GM18499 (cell line): Measurements from ENCODE around the gene REXO4.
A peak's percentile ranks its signal among the peaks of the same experiment; 100 is the strongest.
"Not testable (repeated sequence)": the region's sequence is repeated elsewhere in the genome, so short reads cannot be mapped to it uniquely, and the experiment has no call there.

Experiments
- ATAC-seq: cut with Tn5 transposase; IDR thresholded peaks from one replicate; pipeline ENCODE4 v1.9.1; 2021; ENCODE audit warnings: moderate number of reproducible peaks; ENCODE audit not compliant: insufficient read depth, unreplicated experiment

The REXO4 gene

DNA sequence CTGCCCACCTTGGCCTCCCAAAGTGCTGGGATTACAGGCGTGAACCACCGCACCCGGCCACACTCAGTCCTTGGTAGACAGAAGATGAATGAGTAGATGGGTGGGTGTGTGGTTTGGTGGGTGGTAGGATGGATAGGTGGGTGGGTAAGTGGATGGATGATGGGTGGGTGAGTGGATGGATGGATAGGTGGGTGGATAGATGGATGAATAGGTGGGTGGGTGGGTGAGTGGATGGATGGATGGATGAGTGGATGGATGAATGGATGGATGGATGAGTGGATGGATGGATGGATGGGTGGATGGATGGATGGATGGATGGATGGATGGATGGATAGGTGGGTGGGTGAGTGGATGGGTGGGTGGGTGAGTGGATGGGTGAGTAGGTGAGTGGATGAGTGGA is 25.5 kb downstream of the REXO4 start:
- not testable (repeated sequence) for ATAC-seq

DNA sequence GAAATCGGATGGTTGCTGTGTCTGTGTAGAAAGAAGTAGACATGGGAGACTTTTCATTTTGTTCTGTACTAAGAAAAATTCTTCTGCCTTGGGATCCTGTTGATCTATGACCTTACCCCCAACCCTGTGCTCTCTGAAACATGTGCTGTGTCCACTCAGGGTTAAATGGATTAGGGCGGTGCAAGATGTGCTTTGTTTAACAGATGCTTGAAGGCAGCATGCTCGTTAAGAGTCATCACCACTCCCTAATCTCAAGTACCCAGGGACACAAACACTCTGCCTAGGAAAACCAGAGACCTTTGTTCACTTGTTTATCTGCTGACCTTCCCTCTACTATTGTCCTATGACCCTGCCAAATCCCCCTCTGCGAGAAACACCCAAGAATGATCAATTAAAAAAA is 26.4 kb downstream of the REXO4 start:
- not testable (repeated sequence) for ATAC-seq

DNA sequence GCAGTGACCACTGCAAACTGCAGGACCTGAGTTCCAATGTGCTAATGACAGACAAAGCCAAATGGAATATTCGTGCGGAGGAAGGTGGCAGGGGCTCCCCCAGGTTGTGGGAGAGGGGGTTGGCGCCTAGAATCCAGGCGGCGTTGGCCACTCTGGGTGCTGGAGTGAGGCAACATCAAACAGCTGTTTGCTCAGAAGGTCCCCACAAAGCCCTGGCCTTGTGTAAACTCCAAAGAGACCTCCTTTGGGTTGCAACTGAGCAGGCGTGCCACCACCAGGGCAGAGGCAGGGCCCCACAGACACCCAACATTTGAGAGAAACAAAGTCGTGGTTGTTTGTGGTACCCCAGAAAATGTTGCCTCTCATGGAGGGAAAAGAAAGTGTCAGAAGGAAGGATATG is 27.1 kb downstream of the REXO4 start:
- no peak for ATAC-seq

DNA sequence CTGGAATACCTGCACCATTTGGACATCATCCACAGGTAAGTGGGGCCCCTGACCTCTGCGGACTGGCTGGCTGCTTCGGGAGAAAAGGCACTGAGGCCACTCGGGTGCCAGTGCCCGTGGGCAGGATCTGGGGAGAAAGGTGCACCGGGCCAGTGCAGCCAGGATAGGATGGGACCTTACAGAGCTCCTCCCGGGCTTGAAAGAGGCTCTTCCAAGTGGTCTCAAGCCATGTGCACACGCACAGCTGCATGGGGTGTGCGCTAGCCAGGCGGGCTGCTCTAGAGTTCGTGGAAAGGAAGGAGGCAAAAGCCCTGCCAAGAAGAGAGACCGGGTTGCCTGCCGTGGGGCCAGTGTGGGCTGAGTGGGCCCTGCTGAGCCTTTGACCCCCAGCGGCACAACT is 28.2 kb downstream of the REXO4 start:
- ATAC-seq: no peak

DNA sequence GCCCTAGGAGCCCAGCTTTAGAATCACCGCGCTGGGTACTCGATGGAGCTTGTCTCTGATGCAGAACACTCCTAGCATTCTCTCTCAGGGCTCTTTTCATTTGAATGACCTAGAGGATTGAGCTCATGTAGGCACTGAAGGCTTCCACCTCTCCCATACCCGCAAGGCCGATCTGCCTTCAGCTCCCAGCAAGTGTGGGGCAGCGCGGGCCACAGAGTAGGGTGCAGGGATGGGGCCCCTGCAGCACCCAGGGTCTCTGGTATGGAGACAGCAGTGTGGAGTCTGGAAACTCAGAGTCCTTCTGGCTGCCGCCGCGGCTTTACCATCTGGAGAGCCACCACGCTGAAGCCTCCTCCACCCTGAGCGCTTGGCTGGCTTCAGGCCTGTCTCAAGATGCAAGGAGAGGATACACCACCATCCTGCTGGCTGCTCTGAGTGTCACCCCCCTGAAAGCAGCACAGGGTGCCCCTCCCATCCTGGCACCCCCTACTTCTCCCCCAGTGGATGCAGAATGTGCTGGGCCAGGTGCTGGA is 28.7 kb downstream of the REXO4 start:
- ATAC-seq: no peak

DNA sequence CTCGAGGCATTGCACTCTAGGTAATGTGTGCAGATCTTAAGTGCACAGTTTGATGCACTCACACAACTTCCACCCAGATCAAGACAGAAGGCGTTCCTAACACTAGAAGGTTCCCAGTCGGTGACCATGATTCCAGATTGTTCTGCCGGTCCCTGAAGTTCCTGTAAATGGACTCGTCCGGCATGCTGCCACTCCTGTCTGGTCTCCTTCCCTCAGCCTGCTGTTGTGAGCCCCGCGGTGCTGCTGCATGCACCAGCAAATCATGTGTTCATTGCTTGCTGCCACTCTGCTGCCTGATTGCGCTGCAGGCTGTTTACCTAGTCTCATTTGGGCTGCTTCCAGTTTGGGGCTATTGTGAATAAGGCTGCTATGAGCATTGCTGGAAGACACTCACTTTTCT is 30.1 kb downstream of the REXO4 start:
- ATAC-seq: no peak

DNA sequence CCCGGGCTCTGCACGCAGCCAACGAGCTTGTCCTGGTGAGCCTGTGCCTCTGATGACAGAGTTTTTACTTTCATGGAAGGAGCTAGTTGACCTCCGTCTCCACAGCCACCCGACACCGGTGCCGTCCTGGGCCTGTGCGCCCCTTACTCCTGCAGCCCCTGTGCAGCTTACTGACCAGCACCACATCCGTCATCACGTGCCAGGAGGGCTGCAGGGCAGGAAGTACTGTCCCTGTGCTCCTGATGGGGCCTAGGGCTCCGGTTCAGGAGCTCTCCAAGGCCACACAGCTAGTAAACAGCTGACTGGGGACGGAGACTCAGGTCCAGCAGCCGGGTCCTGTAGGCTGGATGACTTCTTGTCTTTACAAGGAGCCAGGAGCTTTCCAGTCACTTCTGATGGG is 31.5 kb downstream of the REXO4 start:
- ATAC-seq: no peak

DNA sequence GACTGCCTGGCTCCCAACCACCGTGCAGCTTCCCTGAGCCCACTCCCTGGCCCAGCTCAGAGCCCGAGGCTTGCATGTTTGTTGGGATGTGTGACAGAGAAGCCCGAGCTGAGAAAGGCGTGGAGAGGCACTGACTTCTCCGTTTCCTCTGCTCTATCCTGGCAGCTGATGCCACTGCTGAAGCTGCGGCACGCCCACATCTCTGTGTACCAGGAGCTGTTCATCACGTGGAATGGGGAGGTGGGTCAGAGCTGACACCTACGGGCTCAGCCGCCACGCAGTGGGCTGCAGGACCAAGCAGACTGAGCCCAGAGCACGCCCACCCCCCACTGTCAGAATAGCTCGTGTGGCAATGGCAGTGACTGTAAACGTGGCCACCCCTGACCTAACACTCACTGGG is 32.4 kb downstream of the REXO4 start:
- no peak for ATAC-seq

DNA sequence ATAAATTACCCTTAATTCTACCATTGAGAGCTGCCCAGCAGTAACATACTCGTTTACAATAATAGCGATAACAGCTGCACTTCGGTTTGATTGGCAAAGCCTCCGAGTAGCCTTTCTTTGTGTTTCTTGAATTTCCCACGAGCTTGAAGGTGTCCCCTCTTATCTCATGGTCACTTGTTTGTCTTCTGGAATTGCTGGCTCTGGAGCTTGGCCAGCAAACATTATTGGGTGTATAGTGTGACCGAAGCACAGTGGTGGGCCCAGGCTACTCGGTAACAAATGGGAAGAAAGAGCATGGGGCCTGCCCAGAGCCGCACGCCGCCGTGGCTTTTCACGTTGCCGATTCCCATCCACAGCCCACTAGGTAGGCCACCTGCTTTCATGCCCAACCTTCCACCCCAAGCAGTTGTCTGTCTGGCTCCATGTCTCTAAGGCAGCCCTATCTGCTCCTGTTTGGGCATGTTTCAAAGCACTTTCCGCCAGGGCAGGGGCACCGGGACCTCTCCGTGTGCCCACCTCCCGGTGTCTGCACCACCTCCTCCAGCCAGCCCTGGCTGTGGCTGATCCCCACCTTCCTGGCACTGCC is 33.0 kb downstream of the REXO4 start:
- ATAC-seq: no peak

DNA sequence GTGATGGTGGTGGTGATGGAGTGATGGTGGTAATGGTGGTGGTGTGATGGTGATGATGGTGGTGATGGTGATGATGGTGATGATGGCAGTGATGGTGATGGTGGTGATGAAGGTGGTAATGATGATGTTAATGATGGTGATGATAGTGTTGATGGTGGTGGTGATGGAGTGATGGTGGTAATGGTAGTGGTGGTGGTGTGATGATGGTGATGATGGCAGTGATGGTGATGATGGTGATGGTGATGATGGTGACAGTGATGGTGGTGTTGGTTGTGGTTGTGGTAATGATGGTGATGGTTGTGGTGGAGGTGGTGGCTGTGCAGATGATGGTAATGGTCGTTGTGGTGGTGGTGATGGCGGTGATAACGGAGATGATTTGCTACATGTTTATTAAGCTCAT is 34.4 kb downstream of the REXO4 start:
- no peak for ATAC-seq

DNA sequence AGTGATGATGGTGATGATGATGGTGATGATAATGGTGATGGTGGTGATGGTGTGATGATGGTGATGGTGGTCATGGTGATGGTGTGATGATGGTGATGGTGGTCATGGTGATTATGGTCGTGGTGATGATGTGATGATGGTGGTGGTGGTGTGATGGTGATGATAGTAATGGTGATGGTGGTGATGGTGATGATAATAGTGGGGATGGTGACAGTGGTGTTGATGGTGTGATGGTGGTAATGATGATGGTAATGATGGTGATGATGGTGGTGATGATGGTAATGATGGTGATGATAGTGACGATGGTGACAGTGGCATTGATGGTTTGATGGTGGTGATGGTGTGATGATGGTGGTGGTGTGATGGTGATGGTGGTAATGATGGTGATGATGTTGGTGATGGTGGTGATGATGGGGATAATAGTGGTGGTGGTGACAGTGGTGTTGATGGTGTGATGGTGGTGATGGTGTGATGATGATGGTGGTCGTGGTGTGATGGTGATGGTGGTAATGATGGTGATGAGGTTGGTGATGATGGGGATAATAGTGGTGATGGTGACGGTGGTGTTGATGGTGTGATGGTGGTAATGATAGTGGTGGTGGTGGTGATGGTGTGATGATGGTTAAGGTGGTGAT is 35.2 kb downstream of the REXO4 start:
- ATAC-seq: no peak

DNA sequence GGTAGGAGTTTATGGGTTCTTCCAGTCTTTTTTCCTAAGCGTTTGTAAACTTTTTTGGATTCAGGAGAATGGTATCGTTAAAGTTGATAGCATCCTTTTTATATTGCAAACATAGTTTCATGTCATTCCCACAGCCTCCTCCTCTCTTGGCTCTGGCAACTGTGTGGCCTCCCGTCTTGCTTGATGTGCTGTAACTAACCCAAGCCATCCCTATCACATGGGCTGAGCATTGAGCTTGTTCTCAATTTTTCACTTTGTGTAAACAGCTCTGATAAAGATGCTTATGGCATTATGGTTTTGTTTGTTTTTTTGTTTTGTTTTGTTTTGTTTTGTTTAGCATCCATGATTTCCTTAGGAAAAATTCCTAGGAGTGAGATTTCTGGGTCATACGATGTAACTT is 37.1 kb downstream of the REXO4 start:
- ATAC-seq: no peak

DNA sequence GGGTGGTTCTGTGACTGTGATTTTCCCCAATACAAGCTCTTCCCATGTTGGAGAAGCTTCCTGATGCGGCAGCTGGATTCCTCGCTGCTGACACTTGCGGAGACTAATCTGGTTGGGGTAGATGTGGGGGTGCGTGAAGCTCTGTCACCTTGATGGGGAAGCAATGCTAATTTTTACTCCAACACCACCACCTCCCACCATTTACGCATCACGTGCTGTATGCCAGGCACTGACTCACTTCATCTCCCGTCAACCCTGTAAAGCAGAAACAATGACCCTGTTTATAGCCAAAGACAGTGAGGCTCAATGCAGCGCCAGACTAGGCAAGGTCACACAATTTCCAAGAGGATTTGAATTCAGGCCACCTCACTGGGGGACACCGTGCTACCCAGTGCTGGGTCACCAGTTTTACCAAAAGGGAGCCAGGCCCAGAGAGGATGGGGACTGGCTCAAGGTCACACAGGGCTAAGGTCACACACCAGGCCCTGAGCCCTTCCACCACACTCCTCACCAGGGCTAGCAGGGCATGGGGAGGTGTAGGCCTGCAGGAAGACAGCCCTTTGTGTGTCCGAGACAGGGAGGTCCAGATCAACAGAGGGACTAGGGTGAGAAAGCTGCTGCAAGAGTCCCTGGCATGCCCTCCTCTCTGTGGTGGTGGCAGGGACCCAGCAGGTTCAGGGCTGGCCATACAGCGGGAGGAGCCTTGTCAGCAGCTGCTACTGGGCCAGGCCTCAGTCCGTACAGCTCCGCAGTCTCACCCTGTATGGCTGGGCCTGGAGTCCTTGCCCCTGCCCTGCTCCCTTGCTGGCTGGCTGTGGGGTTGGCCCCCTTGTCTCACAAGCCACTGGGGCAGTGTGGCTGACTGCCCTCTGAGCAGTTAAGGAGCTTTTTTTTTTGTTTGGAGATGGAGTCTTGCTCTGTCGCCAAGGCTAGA is 38.4 kb downstream of the REXO4 start:
- no peak for ATAC-seq

DNA sequence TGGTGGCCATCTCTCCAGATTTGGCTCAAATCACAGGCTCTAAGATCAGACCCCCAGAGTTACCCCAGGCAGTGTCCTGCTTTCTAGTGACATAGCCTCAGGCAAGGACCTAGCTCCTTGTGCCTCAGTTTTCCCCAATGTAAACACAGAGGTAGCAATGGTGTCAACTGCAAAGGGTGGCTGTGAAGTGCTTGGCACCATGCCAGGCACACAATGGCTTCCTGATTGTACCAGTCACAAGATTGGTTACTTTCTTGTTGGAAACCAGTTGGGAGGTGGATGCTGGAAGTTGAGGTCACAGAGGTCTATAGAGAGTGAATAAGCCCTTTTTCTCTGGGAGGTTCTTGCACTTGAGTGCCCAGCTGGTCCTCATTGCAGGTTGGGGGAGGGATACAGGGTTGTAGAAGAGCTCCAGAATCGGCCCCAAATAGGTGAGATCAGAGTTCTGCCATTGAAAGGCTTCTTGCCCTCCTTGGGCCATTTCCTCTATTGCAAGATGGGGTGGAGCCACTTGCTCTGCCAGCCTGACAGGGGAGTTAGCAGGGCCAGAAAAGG is 39.3 kb downstream of the REXO4 start:
- no peak for ATAC-seq

DNA sequence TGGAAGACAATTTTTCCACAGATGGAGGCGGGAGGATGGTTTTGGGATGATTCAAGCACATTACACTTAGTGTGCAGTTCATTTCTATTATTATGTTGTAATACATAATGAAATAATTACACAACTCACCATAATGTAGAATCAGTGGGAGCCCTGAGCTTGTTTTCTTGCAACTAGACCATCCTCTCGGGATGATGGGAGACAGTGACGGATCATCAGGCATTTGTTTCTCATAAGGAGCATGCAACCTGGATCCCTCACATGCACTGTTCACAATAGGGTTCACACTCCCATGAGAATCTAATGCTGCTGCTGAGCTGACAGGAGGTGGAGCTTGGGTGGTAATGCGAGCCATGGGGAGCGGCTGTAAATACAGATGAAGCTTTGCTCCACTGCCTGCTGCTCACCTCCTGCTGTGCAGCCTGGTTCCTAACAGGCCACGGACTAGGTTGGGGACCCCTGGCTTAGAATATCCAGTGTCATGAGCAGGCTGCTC is 40.0 kb downstream of the REXO4 start:
- no peak for ATAC-seq

DNA sequence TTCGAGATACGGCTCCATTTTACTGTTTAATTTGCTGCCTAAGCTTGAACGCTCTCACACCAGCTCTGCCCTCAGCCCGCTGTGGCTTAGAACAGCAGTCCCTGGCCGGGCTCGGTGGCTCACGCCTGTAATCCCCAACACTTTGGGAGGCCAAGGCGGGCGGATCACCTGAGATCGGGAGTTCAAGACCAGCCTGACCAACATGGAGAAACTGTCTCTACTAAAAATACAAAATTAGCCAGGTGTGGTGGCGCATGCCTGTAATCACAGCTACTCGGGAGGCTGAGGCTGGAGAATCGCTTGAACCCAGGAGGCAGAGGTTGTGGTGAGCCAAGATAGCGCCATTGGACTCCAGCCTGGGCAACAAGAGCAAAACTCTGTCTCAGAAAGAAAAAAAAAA is 40.5 kb downstream of the REXO4 start:
- not testable (repeated sequence) for ATAC-seq

DNA sequence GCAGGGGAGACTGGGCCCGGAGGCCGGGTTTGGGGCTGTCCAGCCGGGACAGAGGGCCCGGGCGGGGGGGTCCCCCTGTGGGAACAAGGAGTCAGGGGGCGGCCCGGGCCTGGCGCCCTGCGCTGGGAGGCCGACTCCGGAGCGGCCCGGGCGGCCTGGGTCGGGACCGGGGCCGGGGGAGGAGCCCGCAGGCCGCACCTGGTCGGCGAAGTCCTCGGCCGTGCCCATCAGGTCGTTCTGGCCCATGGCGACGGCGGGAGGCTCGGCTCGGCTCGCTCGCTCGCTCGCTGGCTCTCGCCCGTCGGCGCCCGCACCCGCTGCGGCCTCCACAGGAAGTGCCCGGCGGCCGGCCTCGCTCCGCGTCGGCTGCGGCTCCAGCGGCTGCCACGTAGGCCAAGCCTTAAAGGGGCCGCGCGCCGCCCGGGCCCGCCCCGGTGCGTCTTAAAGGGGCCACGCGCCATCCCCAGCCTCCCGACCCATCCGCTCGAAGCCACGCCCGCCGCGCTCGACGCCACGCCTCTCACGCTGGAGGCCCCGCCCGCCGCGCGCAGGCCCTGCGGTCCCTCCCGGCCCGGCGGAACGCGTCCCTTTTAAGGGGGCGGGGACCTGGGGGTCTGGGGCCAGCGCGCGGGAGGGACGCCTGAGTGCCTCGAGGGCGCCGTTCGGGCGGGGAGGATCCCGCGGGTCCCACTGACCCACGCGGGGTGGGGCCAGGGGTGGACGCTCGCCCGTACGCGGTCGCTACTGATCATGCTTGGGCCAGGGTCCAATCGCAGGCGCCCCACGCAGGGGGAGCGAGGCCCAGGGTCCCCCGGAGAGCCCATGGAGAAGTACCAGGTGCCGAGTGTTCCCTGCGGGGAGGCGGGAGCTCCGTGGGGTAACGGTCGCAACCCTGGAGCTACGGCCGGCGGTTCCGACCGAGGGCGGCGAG is 41.8 kb downstream of the REXO4 start, which contains the start of the genes STKLD1 and SURF4:
STKLD1 (plus strand) TSS at position 643 of the 931 bp plus-strand sequence; CDS start at position 751, 108 bp downstream.
SURF4 (minus strand) TSS at position 337 of the 931 bp plus-strand sequence; CDS start at position 246, 91 bp downstream.
- peak; percentile 49 for ATAC-seq

DNA sequence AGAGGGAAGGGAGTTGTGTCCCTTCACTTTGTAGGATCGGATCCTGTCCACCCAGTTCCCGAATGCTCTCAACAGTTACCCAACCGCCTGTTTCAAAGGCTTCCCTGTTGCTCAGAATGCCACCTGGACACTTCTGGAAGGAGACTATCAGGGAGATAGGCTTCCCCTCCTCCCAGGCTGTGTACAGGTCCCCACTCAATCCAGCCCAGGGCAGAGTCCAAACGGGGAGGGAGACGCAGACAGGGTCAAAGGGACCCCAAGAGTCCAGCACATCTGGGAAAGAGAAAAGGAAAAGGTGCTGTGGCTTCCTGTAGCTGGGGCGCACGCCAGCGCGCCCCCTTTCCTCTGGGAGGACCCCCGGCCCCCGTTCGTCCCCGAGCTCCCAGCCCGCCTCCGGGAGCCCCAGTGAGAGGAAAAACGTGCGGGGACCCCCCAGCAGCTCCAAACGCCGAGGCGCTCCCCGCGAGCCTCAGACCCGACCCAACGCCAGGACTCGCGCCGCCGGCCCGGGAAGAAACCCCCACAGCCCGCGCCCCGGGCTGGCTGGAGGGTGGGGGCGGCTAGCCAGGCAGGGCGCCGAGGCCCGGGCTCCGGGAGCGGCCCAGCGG is 42.6 kb downstream of the REXO4 start:
- peak; percentile 7 for ATAC-seq

DNA sequence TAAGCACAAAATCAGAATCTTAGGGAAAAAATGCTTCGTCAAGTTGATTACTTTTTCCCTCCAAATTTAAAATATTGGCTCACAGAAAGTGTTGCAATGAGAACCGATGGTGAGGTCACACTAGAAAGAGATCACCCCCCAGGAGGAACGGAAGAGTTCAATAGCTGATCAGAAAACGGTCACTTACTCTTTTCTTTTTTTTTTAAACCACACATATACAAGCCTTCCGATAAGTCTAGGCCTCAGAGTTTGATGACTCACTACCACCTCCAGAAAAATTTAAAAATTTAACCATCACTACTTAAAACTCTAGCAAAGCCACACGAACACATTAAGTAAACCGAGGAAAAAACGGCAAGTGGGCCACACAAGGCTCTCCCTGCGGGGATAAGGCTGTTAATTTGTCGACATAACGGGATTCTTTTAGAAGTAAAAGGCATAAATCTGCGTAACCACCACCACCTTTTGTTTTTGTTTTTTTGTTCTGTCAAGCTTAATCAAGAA is 43.1 kb downstream of the REXO4 start:
- ATAC-seq: no peak
